ENCODE measurements around the gene PRMT3.
"Not testable (repeated sequence)": the region's sequence is repeated elsewhere in the genome, so short reads cannot be mapped to it uniquely, and the experiment has no call there.

Gene PRMT3

GRCh38 chr11:20477418-20478090 is 90.0 kb downstream of the PRMT3 start:
- CTCF ChIA-PET = interaction anchor here (0.5 kb wide), 1 partner anchor 446 kb away, joined by 3 read pairs; no protein-coding TSS in a partner anchor
- peaks cover 20% of the 10 kb centered on the region for H3K4me1 Mint-ChIP-seq
- no peaks in the 10 kb centered on the region for H3K9me3 Mint-ChIP-seq
- no peak overlapping the region for H3K27ac Mint-ChIP-seq
- no peaks in the 10 kb centered on the region for H3K27me3 Mint-ChIP-seq
- H3K36me3 Mint-ChIP-seq = peaks cover 18% of the 10 kb centered on the region
- DNase-seq = no peak
- H3K4me3 Mint-ChIP-seq = no peak overlapping the region

- Mint-ChIP-seq H3K27ac (no peak overlapping the region), H3K4me1 (peaks cover 16% of the 10 kb centered on the region), H3K9me3 (peaks cover 3% of the 10 kb centered on the region), H3K27me3 (no peaks in the 10 kb centered on the region), H3K4me3 (no peak overlapping the region), H3K36me3 (peaks cover 19% of the 10 kb centered on the region)
- CTCF ChIA-PET = no interaction called here
- DNase-seq = no peak
Observed at GRCh38 chr11:20479513-20479912, 92.0 kb downstream of the PRMT3 start.

GRCh38 chr11:20483931-20484330 is 96.4 kb downstream of the PRMT3 start:
- no peak for DNase-seq

GRCh38 chr11:20484416-20484815 is 96.9 kb downstream of the PRMT3 start:
- H3K36me3 Mint-ChIP-seq = peaks cover 12% of the 10 kb centered on the region
- DNase-seq, H3K9me3 Mint-ChIP-seq, CTCF ChIA-PET, H3K27ac Mint-ChIP-seq, H3K4me3 Mint-ChIP-seq, H3K27me3 Mint-ChIP-seq, H3K4me1 Mint-ChIP-seq: not testable (repeated sequence)

More at GRCh38 chr11:20483931-20484330, 96.4 kb downstream of the PRMT3 start:
- Mint-ChIP-seq H3K4me3 (no peak overlapping the region), H3K27ac (no peak overlapping the region), H3K9me3 (peaks cover 5% of the 10 kb centered on the region), H3K36me3 (peaks cover 13% of the 10 kb centered on the region), H3K4me1 (no peaks in the 10 kb centered on the region), H3K27me3 (no peaks in the 10 kb centered on the region)
- CTCF ChIA-PET = no interaction called here

- peaks cover 5% of the 10 kb centered on the region for H3K9me3 Mint-ChIP-seq
- H3K4me1 Mint-ChIP-seq = no peaks in the 10 kb centered on the region
- no peak overlapping the region for H3K4me3 Mint-ChIP-seq
- H3K27ac Mint-ChIP-seq = no peak overlapping the region
- CTCF ChIA-PET = no interaction called here
- H3K36me3 Mint-ChIP-seq = peaks cover 6% of the 10 kb centered on the region
- DNase-seq = no peak
- no peaks in the 10 kb centered on the region for H3K27me3 Mint-ChIP-seq
Observed at GRCh38 chr11:20488352-20488751, 100.8 kb downstream of the PRMT3 start.

GRCh38 chr11:20489948-20490347 is 102.4 kb downstream of the PRMT3 start:
- no peaks in the 10 kb centered on the region for H3K27me3 Mint-ChIP-seq
- H3K27ac Mint-ChIP-seq = no peak overlapping the region
- DNase-seq = no peak
- CTCF ChIA-PET = no interaction called here
- H3K4me1 Mint-ChIP-seq = no peaks in the 10 kb centered on the region
- H3K9me3 Mint-ChIP-seq = no peaks in the 10 kb centered on the region
- no peak overlapping the region for H3K4me3 Mint-ChIP-seq
- peaks cover 2% of the 10 kb centered on the region for H3K36me3 Mint-ChIP-seq

GRCh38 chr11:20493340-20493739 is 105.8 kb downstream of the PRMT3 start:
- CTCF ChIA-PET = no interaction called here
- Mint-ChIP-seq H3K9me3 (no peaks in the 10 kb centered on the region), H3K27me3 (no peaks in the 10 kb centered on the region), H3K27ac (peak overlapping the region; percentile 50), H3K4me1 (no peaks in the 10 kb centered on the region), H3K4me3 (no peak overlapping the region), H3K36me3 (peaks cover 16% of the 10 kb centered on the region)
- no peak for DNase-seq

GRCh38 chr11:20497124-20497792 is 109.7 kb downstream of the PRMT3 start:
- no peak for DNase-seq
- Mint-ChIP-seq H3K4me3 (no peak overlapping the region), H3K27me3 (no peaks in the 10 kb centered on the region), H3K9me3 (no peaks in the 10 kb centered on the region), H3K4me1 (no peaks in the 10 kb centered on the region), H3K27ac (no peak overlapping the region), H3K36me3 (peaks cover 24% of the 10 kb centered on the region)
- CTCF ChIA-PET = no interaction called here

- peaks cover 21% of the 10 kb centered on the region for H3K36me3 Mint-ChIP-seq
Observed at GRCh38 chr11:20501252-20501651, 113.7 kb downstream of the PRMT3 start.

GRCh38 chr11:20501971-20502370 is 114.5 kb downstream of the PRMT3 start:
- CTCF ChIA-PET = no interaction called here
- H3K9me3 Mint-ChIP-seq = no peaks in the 10 kb centered on the region
- no peak overlapping the region for H3K27ac Mint-ChIP-seq
- H3K27me3 Mint-ChIP-seq = no peaks in the 10 kb centered on the region
- DNase-seq = no peak
- no peak overlapping the region for H3K4me3 Mint-ChIP-seq
- peaks cover 19% of the 10 kb centered on the region for H3K36me3 Mint-ChIP-seq
- H3K4me1 Mint-ChIP-seq = no peaks in the 10 kb centered on the region

More at GRCh38 chr11:20501252-20501651, 113.7 kb downstream of the PRMT3 start:
- H3K27me3 Mint-ChIP-seq = no peaks in the 10 kb centered on the region
- CTCF ChIA-PET = no interaction called here
- no peaks in the 10 kb centered on the region for H3K9me3 Mint-ChIP-seq
- H3K27ac Mint-ChIP-seq = no peak overlapping the region
- no peak overlapping the region for H3K4me3 Mint-ChIP-seq
- DNase-seq = no peak
- H3K4me1 Mint-ChIP-seq = no peaks in the 10 kb centered on the region

GRCh38 chr11:20511982-20512381 is 124.5 kb downstream of the PRMT3 start:
- Mint-ChIP-seq H3K36me3 (peaks cover 3% of the 10 kb centered on the region), H3K4me1 (no peaks in the 10 kb centered on the region), H3K9me3 (no peaks in the 10 kb centered on the region), H3K27ac (no peak overlapping the region), H3K4me3 (no peak overlapping the region), H3K27me3 (peaks cover 5% of the 10 kb centered on the region)
- CTCF ChIA-PET = no interaction called here
- no peak for DNase-seq

- H3K27ac Mint-ChIP-seq = no peak overlapping the region
- DNase-seq = no peak
- H3K4me3 Mint-ChIP-seq = no peak overlapping the region
- H3K4me1 Mint-ChIP-seq = no peaks in the 10 kb centered on the region
- H3K9me3 Mint-ChIP-seq = no peaks in the 10 kb centered on the region
- H3K36me3 Mint-ChIP-seq = peaks cover 3% of the 10 kb centered on the region
- peaks cover 5% of the 10 kb centered on the region for H3K27me3 Mint-ChIP-seq
- CTCF ChIA-PET = interaction anchor here (0.8 kb wide), 1 partner anchor 121 kb away, joined by 3 read pairs; no protein-coding TSS in a partner anchor
Observed at GRCh38 chr11:20512869-20513268, 125.4 kb downstream of the PRMT3 start.

GRCh38 chr11:20518323-20518834 is 130.9 kb downstream of the PRMT3 start:
- CTCF ChIA-PET = no interaction called here
- H3K4me3 Mint-ChIP-seq = no peak overlapping the region
- H3K36me3 Mint-ChIP-seq = no peaks in the 10 kb centered on the region
- H3K4me1 Mint-ChIP-seq = no peaks in the 10 kb centered on the region
- no peaks in the 10 kb centered on the region for H3K9me3 Mint-ChIP-seq
- peaks cover 10% of the 10 kb centered on the region for H3K27me3 Mint-ChIP-seq
- H3K27ac Mint-ChIP-seq = no peak overlapping the region
- no peak for DNase-seq

GRCh38 chr11:20522536-20522935 is 135.0 kb downstream of the PRMT3 start:
- no peak for DNase-seq
- H3K27ac Mint-ChIP-seq = no peak overlapping the region
- peaks cover 8% of the 10 kb centered on the region for H3K27me3 Mint-ChIP-seq
- H3K9me3 Mint-ChIP-seq = no peaks in the 10 kb centered on the region
- H3K4me1 Mint-ChIP-seq = no peaks in the 10 kb centered on the region
- no peak overlapping the region for H3K4me3 Mint-ChIP-seq
- H3K36me3 Mint-ChIP-seq = no peaks in the 10 kb centered on the region
- CTCF ChIA-PET = no interaction called here

- DNase-seq = no peak
- no peak overlapping the region for H3K4me3 Mint-ChIP-seq
Observed at GRCh38 chr11:20529757-20530156, 142.2 kb downstream of the PRMT3 start.

More at GRCh38 chr11:20529757-20530156, 142.2 kb downstream of the PRMT3 start:
- Mint-ChIP-seq H3K9me3 (no peaks in the 10 kb centered on the region), H3K4me1 (no peaks in the 10 kb centered on the region), H3K27ac (no peak overlapping the region), H3K27me3 (no peaks in the 10 kb centered on the region), H3K36me3 (no peaks in the 10 kb centered on the region)
- CTCF ChIA-PET = no interaction called here

All from activated naive CD4-positive, alpha-beta T cell treated with anti-CD3 and anti-CD28 coated beads, Interleukin-2, amount 10 ng/mL, durations not matched to agents 7 days and 5 days (primary cell).